K562 (cell line): ENCODE measurements around the gene OPCML. TPM values are rescaled to one million over a fixed set of nuclear protein-coding genes. Genes with fewer than 3 reads are reported as not detected.

Experiments used
- ATAC-seq: fragments of 200-7000 bp; cut with Tn5 transposase; 3 replicates; pipeline ENCODE4 v1.9.1; 2020; ENCODE audit warnings: moderate library complexity
- BruUV-seq: library from RNA; stranded (reverse); fragments of 400-500 nt; replicated peaks from 2 replicates; lab custom pipeline; 2021; lab: Mats Ljungman, UMichigan
- CTCF ChIA-PET: fragments of 300-600 bp; formaldehyde crosslinking; extraction: SDS; loops from one replicate; lab custom pipeline; 2021; ENCODE audit warnings: low intra/inter-chr PET ratio; lab: Yijun Ruan, JAX
- POLR2A ChIA-PET: fragments of 300-600, 350-650 bp; sonication (Branson Sonifier 250); formaldehyde crosslinking; extraction: SDS; loops from one replicate; lab custom pipeline; 2021; ENCODE audit warnings: antibody characterized with exemption, inconsistent platforms; lab: Yijun Ruan, JAX
- DNase-seq, 4 experiments: peaks; one replicate each; pipeline versions ENCODE4 v3.0.0 to v3.0.0-alpha.2; 2011 to 2018; ENCODE audit warnings: low spot score in 3 of 4, mixed read lengths in 3 of 4; ENCODE audit errors: extremely low read depth in 1 of 4
- FAIRE-seq: peaks from 2 replicates; lab custom pipeline; 2011; peaks lifted over from hg19 to GRCh38; lab: Jason Lieb, UNC
- H2AFZ ChIP-seq: 2 replicates; pipeline ENCODE4 v1.6.0; 2011; ENCODE audit warnings: low read depth, low read length, control low read depth, inconsistent platforms
- H3K27ac ChIP-seq: fragments of 200-600 bp; 3 replicates; pipeline ENCODE4 v1.8.0; 2011; ENCODE audit warnings: low read depth, mild to moderate bottlenecking, control low read depth, inconsistent platforms, low read length, moderate library complexity, mixed read lengths; ENCODE audit errors: extremely low read depth
- H3K27me3 ChIP-seq, 2 experiments: fragments of 300-600 bp in 1 of 2; 2 replicates in 1 of 2; 3 replicates in 1 of 2; pipeline versions ENCODE4 v1.6.0 to v1.8.0; 2011; ENCODE audit warnings: inconsistent platforms in 2 of 2, low read length in 2 of 2, mild to moderate bottlenecking in 1 of 2, mixed read lengths in 1 of 2, moderate library complexity in 1 of 2; ENCODE audit not compliant: control insufficient read depth in 2 of 2, insufficient read depth in 2 of 2
- H3K36me3 ChIP-seq: fragments of 300-600 bp; 3 replicates; pipeline ENCODE4 v1.8.0; 2011; ENCODE audit warnings: mild to moderate bottlenecking, low read length, inconsistent platforms; ENCODE audit not compliant: control insufficient read depth, insufficient read depth
- H3K4me1 ChIP-seq, 2 experiments: fragments of 200-600 bp in 1 of 2; replicated peaks in 1 of 2; 2 replicates in 1 of 2; 3 replicates in 1 of 2; pipeline versions ENCODE4 v1.5.1 to v1.8.0; 2011; ENCODE audit warnings: inconsistent platforms in 2 of 2, low read length in 2 of 2, mild to moderate bottlenecking in 1 of 2, mixed read lengths in 1 of 2, moderate library complexity in 1 of 2; ENCODE audit not compliant: control insufficient read depth in 2 of 2, insufficient read depth in 2 of 2
- H3K4me2 ChIP-seq: 2 replicates; pipeline ENCODE4 v1.6.1; 2011; ENCODE audit warnings: low read length, control low read depth, inconsistent platforms, mixed read lengths; ENCODE audit not compliant: insufficient read depth
- H3K4me3 ChIP-seq: fragments of 200-600 bp; sonication (generic), shearing (Covaris generic); 2 replicates; pipeline ENCODE4 v1.5.1; 2016; ENCODE audit warnings: control low read depth, inconsistent platforms
- H3K79me2 ChIP-seq: fragments of 200-600 bp; 3 replicates; pipeline ENCODE4 v1.8.0; 2011; ENCODE audit warnings: low read length, inconsistent platforms; ENCODE audit not compliant: control insufficient read depth, insufficient read depth
- H3K9ac ChIP-seq, 2 experiments: 2 replicates each; pipeline versions ENCODE4 v1.6.0 to v1.6.1; 2011; ENCODE audit warnings: low read depth in 2 of 2, low read length in 2 of 2, control low read depth in 1 of 2, inconsistent platforms in 1 of 2, mild to moderate bottlenecking in 1 of 2, mixed read lengths in 1 of 2; ENCODE audit not compliant: insufficient read depth in 1 of 2
- H3K9me1 ChIP-seq: one replicate; pipeline ENCODE4 v1.6.0; 2011; ENCODE audit warnings: inconsistent platforms, mild to moderate bottlenecking, low read length, moderate library complexity; ENCODE audit not compliant: control insufficient read depth, insufficient read depth
- H3K9me3 ChIP-seq: replicated peaks from 2 replicates; pipeline ENCODE4 v1.5.1; 2011; ENCODE audit warnings: low read depth, low read length, inconsistent platforms; ENCODE audit not compliant: control insufficient read depth, insufficient read depth
- H4K20me1 ChIP-seq: replicated peaks from 2 replicates; pipeline ENCODE4 v1.6.1; 2011; ENCODE audit warnings: low read length, inconsistent platforms, mixed read lengths; ENCODE audit not compliant: control insufficient read depth, insufficient read depth
- CEBPB ChIP-seq: fragments of 450-650 bp; IDR thresholded peaks from 2 replicates; pipeline ENCODE4 v1.6.1; 2016; ENCODE audit warnings: missing genetic modification characterization, missing compliant biosample characterization
- CEBPG ChIP-seq, 3 experiments: fragments of 200-800 bp in 1 of 3; sonication (Bioruptor generic) in 1 of 3; sonication (generic) in 1 of 3; formaldehyde crosslinking in 1 of 3; IDR thresholded peaks in 2 of 3; conservative IDR thresholded peaks in 1 of 3; 2 replicates each; pipeline versions ENCODE4 v1.6.1 to v1.8.0; 2016 to 2022; ENCODE audit warnings: missing compliant biosample characterization in 2 of 3, missing genetic modification characterization in 2 of 3, mild to moderate bottlenecking in 1 of 3, missing genetic modification reagents in 1 of 3
- CREB1 ChIP-seq, 2 experiments: sonication (generic) in 1 of 2; formaldehyde crosslinking in 1 of 2; IDR thresholded peaks; 2 replicates each; pipeline versions ENCODE4 v1.6.1 to v1.8.0; 2012 to 2022; ENCODE audit warnings: inconsistent platforms in 1 of 2, mild to moderate bottlenecking in 1 of 2, missing genetic modification reagents in 1 of 2, moderate library complexity in 1 of 2
- CTBP1 ChIP-seq: fragments of 450-650 bp; IDR thresholded peaks from 2 replicates; pipeline ENCODE4 v1.6.1; 2016; ENCODE audit warnings: borderline replicate concordance
- GTF3C2 ChIP-seq: IDR thresholded peaks from 3 replicates; pipeline ENCODE4 v1.6.1; 2011; ENCODE audit warnings: borderline replicate concordance, mild to moderate bottlenecking, moderate library complexity; ENCODE audit not compliant: insufficient read length; ENCODE audit errors: extremely low read depth
- ZC3H4 ChIP-seq: sonication (generic); formaldehyde crosslinking; IDR thresholded peaks from 2 replicates; pipeline ENCODE4 v1.9.0; 2021; ENCODE audit warnings: missing genetic modification reagents, borderline replicate concordance
- ZNF512 ChIP-seq: IDR thresholded peaks from 2 replicates; pipeline ENCODE4 v1.6.1; 2016; ENCODE audit warnings: missing genetic modification characterization, missing compliant biosample characterization
- ZNF785 ChIP-seq: fragments of 250-450 bp; sonication (Bioruptor Pico); IDR thresholded peaks from 2 replicates; pipeline ENCODE4 v1.4.0; 2020; ENCODE audit warnings: mild to moderate bottlenecking
- WGBS: fragments of 100-300 bp; shearing (Covaris generic); methylation state at CpG from one replicate; pipeline ENCODE4 v1.1.6; 2016; ENCODE audit warnings: low coverage, mixed read lengths; ENCODE audit not compliant: insufficient coverage; ENCODE audit errors: missing lambda C conversion rate; 5-methylcytosine and 5-hydroxymethylcytosine counted together
- in situ Hi-C: fragments of 300-500 bp; cut with MboI; formaldehyde crosslinking; loops from 4 replicates; pipeline ENCODE4 v1.15.0; 2018; ENCODE audit warnings: inconsistent platforms, mixed read lengths
- intact Hi-C: fragments of 100-400 bp; cut with micrococcal nuclease; formaldehyde crosslinking; loops from 2 replicates; pipeline ENCODE4 v1.14.2; 2022
- polyA plus RNA-seq, 8 experiments: library from polyadenylated mRNA; depleted of rRNA in 4 of 8; stranded (reverse) in 5 of 8; unstranded in 3 of 8; fragments of >200 nt; fragmentation: Nextera tagmentation in 2 of 8; fragmentation: Illumina TruSeq in 1 of 8; extraction: Ambion mirVana in 2 of 8; extraction: Trizol in 1 of 8; gene quantifications; 2 replicates each; pipeline versions ENCODE4 v1.2.1 to v1.2.3, GENCODE V29; 2011 to 2014; ENCODE audit warnings: inconsistent platforms in 1 of 8, missing spikeins in 1 of 8
- total RNA-seq, 7 experiments: library from RNA; depleted of rRNA in 6 of 7; stranded (reverse); fragments of >200 nt in 6 of 7; fragmentation: Illumina TruSeq in 2 of 7; extraction: Trizol in 2 of 7; gene quantifications; 2 replicates each; pipeline versions ENCODE4 v1.2.1 to v1.2.3, GENCODE V29; 2011 to 2021; ENCODE audit warnings: low replicate concordance in 1 of 7

OPCML gene
- total and polyA plus RNA-seq, 9 of the 15 experiments (the other 6 are each of a cell fraction or from before 2014, with no cell fraction given), result not detected

- no peak overlapping the region for H3K9ac ChIP-seq
- DNase-seq, result no peak
- CTCF ChIA-PET, result no interaction called here
- no peak overlapping the region for H3K27ac ChIP-seq
- H3K4me3 ChIP-seq, result no peak overlapping the region
- no peaks in the 10 kb centered on the region for H4K20me1 ChIP-seq
- no peaks in the 10 kb centered on the region for H3K79me2 ChIP-seq
- no peak for FAIRE-seq
- no peak overlapping the region for H2AFZ ChIP-seq
- no peaks in the 10 kb centered on the region for H3K27me3 ChIP-seq
- no peak overlapping the region for H3K4me2 ChIP-seq
- H3K9me1 ChIP-seq, result no peaks in the 10 kb centered on the region
- in situ Hi-C loops (no loop called here), intact Hi-C loops (no loop called here)
- 0% methylated on average over 2 of the region's 2 CpGs for WGBS
- H3K36me3 ChIP-seq, result no peaks in the 10 kb centered on the region
- BruUV-seq, result no TSS peak
- POLR2A ChIA-PET, result interaction anchor here (0.6 kb wide), 1 partner anchor 395 kb away, joined by 3 read pairs; no protein-coding TSS in a partner anchor
- ATAC-seq, result no peak
- no peak for TF ChIP-seq ZC3H4 (CRISPR knock-in tag)
- TF ChIP-seq CEBPB (tag), result peak; percentile 80
- 0 out of 2 replicates have a peak, but pooled peaks have one; percentile 18 for TF ChIP-seq CEBPG (CRISPR knock-in tag; IDR thresholded peaks at IDR 0.05)
- TF ChIP-seq CEBPG (tag; conservative IDR thresholded peaks at IDR 0.05 in 1 of 2, IDR thresholded peaks at IDR 0.05 in 1 of 2), result peak in 1 of 2 experiments; percentile 80; a peak in 2 of 4 replicates
- TF ChIP-seq ZNF785 (CRISPR knock-in tag), result no peak
- no peak for TF ChIP-seq ZNF512
- TF ChIP-seq CREB1 (IDR thresholded peaks at IDR 0.05), result no peak
- no peak for TF ChIP-seq CREB1 (CRISPR knock-in tag; IDR thresholded peaks at IDR 0.05)
- no peak for TF ChIP-seq GTF3C2
- no peak for TF ChIP-seq CTBP1
- no peaks in the 10 kb centered on the region for H3K9me3 ChIP-seq
- H3K4me1 ChIP-seq, result no peaks in the 10 kb centered on the region
Observed at GRCh38 chr11:133168016-133168415, 364.3 kb downstream of the OPCML start.
